ENCODE data around the gene DYNC1H1.
"Not testable (repeated sequence)": the region's sequence is repeated elsewhere in the genome, so short reads cannot be mapped to it uniquely, and the experiment has no call there.

The DYNC1H1 gene

DNA sequence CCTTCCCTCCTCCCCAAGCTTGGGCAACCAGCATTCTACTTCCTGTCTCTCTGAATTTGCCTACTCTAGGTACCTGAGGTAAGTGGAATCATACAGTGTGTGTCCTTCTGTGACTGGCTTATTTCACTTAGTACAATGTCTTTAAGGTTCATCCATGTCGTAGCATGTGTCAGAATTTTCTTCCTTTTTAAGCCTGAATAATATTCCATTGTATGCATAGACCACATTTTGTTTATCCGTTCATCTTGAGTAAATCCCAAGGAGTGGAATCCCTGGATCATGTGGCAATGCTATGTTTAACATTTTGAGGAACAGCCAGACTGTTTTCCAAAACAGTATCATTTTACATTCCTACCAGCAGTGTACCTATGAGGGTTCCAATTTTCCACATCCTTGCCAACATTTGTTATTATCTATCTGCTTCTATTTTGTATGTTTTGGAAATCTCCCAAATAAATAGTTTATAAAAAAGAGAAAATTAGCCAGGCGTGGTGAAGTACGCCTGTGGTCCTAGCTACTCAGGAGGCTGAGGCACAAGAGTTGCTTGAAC is 110.1 kb downstream of the DYNC1H1 start:
- no peak for DNase-seq

DNA sequence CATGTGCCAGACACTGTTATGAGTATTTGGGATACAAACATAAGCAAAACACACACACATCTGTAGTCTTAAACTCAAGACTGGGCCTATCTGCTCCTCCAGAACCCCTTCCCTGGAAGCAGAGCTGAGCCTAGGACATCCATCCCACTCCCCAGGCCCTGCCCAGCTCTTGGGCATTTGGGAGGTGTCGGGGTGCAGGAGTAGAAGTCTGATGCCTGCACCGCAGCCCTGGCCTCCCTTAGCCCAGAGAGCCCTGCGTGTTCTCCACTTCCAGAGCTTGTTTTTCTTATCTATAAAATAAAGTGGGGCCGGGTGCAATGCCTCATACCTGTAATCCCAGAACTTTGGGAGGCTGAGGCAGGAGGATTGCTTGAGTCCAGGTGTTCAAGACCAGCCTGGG is 110.8 kb downstream of the DYNC1H1 start:
- DNase-seq, result no peak

DNA sequence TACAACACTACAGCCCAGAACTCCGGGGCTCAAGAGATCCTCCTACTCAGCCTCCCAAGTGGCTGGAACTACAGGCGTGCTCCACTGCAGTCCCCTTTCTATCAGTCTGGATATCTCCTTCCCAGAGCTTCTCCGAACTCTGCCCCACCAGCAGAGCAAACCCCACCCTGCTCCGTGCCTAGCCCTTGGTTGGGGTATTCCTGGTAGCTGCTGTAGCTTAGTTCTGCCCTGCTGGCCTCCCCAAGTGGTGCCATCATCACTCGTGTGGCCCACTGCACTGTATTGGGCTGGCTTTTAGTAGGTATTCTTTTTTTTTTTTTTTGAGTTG is 113.0 kb downstream of the DYNC1H1 start:
- DNase-seq, result no peak

DNA sequence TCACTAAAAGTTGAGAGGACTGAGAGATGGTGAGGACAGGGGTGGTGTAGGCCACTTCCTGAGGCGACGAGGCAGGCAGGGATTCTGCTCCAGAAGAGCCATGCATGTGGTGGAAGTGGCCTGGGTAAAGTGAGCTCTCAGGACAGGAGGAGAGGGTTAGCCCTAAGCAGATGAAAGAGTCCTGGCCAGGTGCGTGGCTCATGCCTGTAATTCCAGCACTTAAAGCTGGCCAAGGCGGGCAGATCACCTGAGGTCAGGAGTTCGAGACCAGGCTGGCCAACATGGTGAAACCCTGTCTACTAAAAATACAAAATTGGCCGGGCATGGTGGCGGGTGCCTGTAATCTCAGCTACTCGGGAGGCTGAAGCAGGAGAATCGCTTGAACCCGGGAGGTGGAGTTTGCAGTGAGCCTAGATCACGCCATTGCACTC is 114.0 kb downstream of the DYNC1H1 start:
- DNase-seq, result not testable (repeated sequence)

DNA sequence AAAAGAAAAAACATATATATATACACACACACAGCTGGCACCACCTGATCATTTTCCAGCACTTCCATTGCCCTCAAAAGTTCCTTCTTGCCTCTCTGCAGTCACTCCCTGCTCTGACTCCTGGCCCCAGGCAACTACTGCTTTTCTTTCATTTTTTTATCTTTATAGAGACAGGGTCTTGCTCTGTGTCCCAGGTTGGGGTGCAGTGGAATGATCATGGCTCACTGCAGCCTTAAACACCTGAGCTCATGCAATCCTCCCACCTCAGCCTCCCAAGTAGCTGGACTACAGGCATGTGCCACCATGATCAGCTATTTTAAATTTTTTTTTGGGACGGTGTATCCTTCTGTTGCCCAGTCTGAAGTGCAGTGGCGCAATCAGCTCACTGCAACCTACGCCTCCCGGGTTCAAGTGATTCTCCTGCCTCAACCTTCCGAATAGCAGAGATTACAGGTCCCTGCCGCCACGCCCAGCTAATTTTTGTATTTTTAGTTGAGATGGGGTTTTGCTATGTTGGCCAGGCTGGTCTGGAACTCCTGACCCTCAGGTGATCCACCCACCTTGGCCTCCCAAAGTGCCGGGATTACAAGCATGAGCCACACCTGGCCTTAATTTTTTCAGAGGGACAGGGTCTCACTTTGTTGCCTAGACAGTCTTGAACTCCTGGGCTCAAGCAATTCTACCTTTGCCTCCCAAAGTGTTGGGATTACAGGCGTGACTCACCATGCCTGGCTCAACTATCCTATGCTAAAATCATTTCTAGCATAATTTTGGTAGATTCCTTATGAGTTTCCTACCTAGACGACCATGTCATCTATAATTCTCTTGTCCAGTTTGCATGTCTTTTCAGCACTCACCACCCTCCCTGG is 114.7 kb downstream of the DYNC1H1 start:
- DNase-seq, result no peak

DNA sequence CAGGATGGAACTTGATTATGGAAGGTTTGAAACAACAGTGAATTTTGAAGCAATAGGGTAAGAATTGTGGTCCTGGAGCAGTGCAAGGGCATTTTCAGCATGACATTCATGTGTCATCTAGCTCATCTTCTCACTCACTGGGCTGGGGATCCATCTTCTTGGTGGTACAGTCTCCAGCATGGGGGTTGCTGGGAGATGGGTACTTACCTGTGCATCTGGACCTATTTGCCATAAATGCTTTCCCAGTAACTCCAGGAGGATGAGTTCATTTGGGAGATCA is 115.3 kb downstream of the DYNC1H1 start:
- no peak for DNase-seq

DNA sequence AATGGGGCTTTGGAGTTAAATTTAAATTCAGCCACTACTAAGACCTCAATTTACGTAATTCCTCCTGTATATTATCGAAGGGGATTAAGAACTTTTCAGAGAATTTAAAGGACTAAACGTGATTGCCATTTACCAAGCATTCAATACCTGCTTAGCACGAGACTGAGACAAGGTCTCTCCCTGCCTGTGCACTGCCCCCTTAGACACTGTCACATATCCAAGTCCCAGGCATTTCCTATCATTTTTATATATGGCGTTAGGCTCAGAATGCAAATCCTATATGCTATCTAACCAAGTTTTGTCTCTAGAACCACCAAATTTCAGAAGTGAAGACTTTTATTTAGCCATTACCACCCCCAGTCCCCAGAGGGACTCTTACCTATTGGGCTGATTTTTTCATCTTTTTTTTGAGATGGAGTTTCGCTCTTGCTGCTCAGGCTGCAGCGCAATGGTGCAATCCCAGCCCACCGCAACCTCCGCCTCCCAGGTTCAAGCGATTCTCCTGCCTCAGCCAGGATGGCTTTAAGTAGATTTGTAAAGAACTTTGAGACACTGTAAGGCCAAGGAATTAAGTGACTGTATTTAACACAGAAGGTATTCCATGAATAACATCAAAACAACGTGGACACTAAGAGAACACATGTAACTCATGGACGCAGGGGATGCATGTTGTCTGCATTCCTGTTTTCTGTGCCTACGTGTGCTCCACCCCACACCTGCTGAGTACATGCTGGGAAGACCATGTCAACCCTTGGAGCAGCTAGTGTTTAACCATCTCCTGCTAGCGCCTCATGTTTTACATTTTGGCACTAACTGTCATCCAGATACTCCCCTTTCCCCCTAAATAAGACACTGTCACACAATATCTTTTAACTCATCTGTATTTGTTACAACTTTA is 116.1 kb downstream of the DYNC1H1 start:
- DNase-seq, result no peak

DNA sequence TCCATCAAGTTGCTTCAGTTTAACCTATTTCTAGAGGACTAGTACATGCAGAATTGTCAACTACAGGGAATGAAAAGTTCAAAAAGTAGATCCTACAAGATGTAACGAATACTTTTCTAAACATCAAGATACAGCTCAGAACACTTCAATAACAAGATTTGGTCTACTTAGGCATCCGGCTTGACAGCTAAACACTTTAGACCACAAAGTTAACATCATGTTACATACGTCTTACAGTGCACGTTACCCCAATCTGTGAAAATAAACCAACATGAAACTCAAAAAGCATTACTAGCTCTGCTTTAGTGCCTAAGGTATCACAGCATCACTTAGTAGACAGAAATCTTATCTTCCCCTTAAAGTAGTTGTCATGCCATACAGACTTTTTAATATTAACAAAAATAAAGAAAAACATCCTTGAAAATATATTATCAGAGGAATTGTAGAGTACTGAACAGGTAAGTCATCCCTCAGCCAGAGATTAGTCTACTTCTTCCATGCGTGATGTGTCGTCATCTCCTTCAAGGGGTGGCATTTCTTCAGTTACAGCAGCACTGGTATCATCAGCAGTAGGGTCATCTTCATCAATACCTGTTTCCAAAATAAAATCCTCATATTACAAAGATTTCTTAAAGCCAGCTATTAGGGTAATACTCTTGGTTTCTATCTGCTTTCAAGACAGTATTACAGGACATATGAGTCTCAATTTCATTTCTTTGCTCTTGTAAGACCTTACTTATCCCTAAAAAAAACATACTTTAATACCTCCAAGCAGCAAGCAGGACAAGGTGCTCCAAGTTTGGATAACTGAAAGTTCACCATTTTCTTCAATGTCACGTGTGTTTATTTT is 117.1 kb downstream of the DYNC1H1 start:
- no peak for DNase-seq

DNA sequence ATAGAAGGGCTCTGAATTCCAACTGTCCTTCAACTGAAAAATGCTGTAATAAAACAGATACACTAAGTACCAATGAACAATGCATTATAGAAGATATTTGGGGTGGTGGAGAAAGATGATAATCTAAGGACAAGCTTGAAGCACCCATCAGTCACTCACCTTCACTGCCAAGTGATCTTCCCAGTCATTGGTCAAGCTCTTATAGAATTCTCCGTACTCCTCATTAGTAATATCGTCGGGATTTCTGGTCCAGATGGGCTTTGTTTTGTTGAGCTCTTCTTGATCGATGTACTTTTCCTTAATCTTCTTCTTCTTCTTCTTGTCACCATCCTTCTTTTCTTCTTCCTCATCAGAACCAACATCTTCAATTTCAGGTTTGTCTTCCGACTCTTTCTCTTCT is 120.1 kb downstream of the DYNC1H1 start:
- not testable (repeated sequence) for DNase-seq

DNA sequence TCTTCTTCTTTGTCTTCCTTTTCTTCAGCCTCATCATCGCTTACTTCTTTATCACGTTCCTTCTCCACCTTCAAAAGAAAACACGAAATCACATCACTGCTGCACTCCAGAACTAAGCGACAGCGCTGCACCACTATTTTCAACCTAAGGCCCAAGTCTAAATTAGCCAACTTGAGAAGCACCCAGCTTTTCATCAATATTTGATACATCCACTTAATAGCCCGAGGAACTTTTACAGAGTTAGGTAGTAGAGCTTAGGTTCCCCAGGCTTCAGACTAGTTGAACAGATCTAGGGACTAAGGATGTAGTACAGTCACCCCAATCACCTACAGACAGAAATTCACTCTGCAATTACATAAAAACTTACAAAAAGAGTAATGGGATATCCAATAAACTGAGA is 120.6 kb downstream of the DYNC1H1 start:
- no peak for DNase-seq

DNA sequence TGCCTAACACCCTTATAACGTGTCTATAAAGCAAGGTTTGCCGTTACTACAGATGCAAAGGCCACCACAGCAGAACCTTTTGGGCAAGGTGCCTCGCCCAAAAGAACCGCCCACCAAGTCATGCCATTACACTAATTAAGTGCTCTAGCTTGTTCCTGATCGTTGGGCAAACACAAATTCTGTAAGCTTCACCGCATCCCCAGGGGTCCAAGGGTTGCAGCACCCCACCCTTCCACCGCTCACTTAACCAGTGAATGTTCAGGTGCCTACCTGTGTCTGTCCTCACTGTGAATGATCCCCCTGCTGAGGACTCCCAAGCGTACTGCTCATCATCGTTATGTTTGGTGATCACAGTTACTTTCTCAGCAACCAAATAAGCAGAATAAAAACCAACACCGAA is 121.1 kb downstream of the DYNC1H1 start:
- DNase-seq, result peak in 1 of 2 experiments; percentile 14

DNA sequence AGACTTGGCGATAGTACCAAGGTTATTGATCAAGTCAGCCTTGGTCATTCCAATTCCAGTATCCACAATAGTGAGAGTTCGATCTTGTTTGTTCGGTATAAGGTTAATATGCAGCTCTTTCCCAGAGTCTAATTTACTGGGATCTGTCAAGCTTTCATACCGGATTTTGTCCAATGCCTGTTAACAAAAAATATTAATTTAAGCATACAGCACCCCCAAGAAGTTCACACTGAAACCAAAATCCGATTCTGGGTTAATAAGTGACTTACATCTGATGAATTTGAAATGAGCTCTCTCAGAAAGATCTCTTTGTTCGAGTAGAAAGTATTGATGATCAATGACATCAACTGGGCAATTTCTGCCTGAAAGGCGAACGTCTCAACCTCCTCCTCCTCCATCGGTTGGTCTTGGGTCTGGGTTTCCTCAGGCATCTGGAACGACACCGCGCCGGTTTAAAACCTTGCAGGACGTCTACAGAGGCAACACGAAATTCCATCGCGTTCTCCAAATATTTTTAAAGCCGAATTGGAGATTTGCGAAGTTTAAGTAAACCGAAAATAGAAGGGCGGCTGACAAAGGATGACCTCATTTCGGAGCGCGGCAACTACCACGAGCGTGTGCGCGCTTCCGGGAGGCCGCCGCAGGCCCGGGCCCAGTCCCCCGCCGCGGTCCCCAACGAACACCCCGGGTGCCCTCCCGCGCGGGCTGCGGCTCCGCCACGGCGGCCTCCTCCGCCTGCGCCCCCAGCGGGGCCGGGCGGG is 121.8 kb downstream of the DYNC1H1 start:
- DNase-seq, result peak; percentile 50 to 60

DNA sequence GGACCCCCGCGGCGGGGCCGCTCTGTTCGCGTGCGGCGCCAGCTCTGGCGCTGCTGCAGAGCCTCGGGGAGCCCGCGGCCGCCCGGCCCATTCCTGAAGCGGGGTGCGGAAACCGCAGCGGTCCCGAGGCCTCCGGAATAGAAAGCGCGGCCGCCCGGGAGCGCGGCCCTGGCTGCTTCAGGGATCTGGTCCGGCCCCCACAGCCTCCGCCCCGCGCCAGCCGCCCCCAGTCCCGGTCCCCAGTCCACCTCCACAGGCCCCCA is 122.3 kb downstream of the DYNC1H1 start:
- no peak for DNase-seq

DNA sequence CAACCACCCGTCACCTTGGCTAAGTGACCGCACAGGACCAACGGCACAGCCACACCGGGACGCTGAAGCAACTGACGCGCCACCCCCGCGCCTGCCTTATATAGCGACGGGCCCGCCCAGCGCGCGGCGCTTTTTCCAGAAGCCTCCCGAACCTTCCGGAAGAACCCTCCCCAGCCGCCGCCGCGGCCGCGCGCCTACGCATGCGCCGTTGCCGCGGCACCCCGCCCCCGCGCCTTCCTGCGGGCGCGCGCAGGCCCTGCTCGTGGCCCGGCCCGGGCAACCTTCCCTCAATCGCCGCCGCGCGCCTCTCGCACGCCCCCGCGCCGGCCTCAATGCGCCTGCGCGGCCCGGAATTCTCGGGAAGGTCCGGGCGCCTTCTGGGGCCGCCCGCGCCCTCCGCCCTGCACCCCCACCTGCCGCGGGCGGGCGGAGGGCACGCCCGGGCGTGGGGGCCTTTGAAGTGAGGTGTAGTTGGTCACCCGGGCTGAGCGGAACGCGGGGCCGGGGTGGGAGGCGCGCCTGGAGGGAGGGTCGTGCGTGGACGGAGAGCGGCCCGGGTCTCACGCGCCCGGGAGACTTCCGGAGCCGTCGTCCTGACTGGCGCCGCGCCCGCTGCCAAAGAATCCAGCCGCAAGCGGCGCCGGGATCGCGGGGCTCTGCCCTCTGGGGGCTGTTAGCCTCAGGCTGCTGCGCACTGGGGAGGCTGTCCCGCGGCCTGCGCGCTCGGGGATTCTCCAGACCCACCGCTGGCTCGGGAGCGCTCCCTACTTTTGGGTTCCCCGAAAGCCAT is 122.8 kb downstream of the DYNC1H1 start, which contains the start of gene HSP90AA1:
Gene HSP90AA1 (minus strand): TSS at position 73 of the 790 bp plus-strand sequence. CDS start 666 bp downstream, outside the sequence.
- DNase-seq, result peak; percentile 95 to 96

DNA sequence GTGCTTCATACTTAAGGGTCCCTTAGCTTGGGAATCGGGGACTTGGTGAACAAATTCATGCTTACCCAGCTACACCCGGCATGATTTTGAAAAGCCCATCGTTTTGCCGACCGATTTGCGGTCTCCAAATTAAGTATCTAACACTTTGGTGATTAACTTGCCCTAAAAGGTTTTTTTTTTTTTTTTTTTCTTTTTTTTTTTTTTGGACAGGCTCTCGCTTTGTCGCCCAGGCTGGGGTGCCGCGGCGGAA is 123.3 kb downstream of the DYNC1H1 start:
- DNase-seq, result no peak

DNA sequence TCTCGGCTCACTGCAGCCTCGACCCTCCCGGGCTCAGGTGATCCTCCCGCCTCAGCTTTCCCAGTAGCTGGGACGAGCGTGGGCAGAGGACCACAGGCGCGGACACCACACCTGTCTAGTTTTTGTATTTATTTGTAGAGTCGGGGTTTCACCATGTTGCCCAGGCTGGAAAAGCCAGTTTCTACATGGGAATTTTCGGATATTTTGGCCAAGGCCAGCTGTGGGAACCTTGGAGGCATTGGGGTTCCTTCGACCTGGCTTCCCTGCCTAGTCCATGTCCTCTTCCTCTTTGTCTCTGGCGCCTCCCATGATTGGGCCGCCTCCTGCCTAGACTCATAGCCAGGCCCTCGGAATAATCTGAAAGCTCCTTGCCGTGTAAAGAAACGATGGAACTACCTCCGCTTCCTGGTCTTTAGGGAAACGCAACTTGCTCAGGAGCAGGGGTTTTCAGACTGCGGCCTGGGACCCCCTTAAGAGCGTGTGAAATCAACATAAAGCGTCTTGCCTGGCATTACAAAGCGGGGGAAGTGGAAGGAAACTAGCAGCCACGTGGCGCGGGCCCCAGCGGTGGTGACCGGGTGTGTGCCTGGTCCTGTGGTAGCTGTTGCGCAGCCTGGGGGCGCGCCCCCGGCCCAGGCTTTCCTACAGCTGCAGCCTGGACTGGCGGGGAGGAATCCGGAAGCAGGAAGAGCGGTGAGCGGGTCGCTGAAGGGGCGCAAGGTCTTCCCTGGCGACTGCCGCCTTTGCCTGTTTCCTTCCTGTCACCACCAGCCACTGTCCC is 123.8 kb downstream of the DYNC1H1 start:
- peak; percentile 69 to 74 for DNase-seq

DNA sequence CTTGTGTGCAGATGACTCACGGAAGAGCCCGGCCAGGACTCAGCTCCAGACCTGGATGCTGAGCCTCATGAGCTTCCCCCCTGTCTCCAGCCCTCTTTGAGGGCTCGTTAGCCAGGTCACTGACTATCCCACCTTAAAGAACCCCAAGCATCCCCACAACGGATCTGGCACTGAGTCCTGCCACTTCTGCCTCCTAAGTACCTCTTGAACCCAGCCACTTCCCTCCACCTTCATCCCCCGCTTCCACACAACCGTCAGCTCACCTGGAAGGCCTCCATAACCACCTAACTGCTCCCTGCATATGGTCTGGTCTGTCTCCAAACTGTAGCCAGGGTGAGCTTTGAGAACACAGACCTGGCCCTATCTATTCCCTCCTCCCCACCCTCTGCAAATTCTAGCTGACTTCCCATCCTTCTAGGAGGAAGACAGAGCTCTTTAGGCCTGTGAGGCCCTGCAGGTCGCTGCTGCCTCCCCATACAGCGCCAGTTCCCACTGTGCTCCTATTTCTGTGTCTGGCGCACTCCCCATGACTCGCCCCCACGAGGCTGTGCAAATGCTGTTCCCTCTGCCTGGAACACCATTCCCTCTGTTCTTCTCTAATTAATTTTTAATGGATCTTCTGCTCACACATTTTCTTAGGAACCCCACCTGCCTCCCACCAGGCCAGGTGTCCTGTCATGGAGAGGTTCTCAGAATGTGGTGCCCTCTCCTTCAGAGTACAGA is 125.4 kb downstream of the DYNC1H1 start:
- DNase-seq, result no peak

DNA sequence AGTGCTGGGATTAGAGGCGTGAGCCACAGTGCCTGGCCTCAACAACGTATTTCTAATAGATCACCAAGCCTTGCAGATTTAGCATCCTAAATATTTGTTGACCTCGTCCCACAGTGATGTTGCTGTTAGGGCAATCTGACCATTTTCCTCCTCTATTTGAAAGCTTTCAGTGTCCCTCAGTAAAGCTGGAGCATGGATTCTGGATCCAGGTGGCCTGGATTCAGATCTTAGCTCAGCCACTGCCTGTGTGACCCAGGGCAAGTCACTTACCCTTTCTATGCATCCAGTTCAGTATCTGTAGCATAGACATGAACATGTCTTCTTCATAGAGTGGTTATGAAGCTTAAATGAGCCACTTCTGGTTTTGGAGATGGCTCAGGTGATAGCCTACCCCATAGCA is 126.3 kb downstream of the DYNC1H1 start:
- no peak for DNase-seq

DNA sequence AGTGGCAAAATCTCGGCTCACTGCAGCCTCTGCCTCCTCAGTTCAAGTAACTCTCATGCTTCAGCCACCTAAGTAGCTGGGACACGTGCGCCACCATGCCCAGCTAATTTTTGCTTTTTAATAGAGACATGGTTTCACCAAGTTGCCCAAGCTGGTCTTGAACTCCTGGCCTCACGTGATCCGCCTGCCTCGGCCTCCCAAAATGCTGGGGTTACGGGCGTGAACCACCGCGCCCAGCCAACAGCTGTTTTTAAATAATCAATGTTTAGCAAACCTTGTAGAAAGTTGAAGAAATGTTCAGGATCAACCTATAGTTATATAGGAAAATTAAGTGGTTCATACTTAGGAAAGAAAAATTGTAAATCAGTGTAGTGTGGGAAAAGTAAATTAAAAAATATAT is 128.4 kb downstream of the DYNC1H1 start:
- DNase-seq, result no peak

DNA sequence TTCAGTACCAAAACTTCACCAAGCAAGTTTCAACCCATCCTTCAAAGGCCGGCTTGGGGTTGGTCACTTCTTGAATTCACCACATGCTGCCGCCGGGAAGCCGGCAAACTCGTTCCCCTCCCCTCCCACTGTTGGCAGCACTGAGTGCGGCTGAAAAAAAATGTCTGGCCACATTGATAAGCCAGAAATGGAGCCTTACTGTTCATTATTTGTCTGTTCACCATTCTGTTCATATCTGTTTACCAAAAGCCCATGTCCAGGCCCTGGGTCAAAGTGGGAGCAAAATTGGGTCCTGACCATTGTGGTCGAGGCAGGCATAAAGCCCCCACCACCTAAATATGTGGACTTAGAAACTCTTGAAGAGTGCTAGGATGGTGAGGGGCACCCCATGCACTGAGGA is 129.7 kb downstream of the DYNC1H1 start:
- no peak for DNase-seq
